K562 (cell line): ENCODE results near the gene PLA2G4D. TPM values are rescaled to one million over a fixed set of nuclear protein-coding genes. Genes with fewer than 3 reads are reported as not detected.

Source experiments
- ATAC-seq: fragments of 200-7000 bp; cut with Tn5 transposase; 3 replicates; pipeline ENCODE4 v1.9.1; 2020; ENCODE audit warnings: moderate library complexity
- BruUV-seq: library from RNA; stranded (reverse); fragments of 400-500 nt; replicated peaks from 2 replicates; lab custom pipeline; 2021; lab: Mats Ljungman, UMichigan
- CTCF ChIA-PET: fragments of 300-600 bp; formaldehyde crosslinking; extraction: SDS; loops from one replicate; lab custom pipeline; 2021; ENCODE audit warnings: low intra/inter-chr PET ratio; lab: Yijun Ruan, JAX
- POLR2A ChIA-PET: fragments of 300-600, 350-650 bp; sonication (Branson Sonifier 250); formaldehyde crosslinking; extraction: SDS; loops from one replicate; lab custom pipeline; 2021; ENCODE audit warnings: antibody characterized with exemption, inconsistent platforms; lab: Yijun Ruan, JAX
- DNase-seq, 4 experiments: peaks; one replicate each; pipeline versions ENCODE4 v3.0.0 to v3.0.0-alpha.2; 2011 to 2018; ENCODE audit warnings: low spot score in 3 of 4, mixed read lengths in 3 of 4; ENCODE audit errors: extremely low read depth in 1 of 4
- FAIRE-seq: peaks from 2 replicates; lab custom pipeline; 2011; peaks lifted over from hg19 to GRCh38; lab: Jason Lieb, UNC
- H2AFZ ChIP-seq: 2 replicates; pipeline ENCODE4 v1.6.0; 2011; ENCODE audit warnings: low read depth, low read length, control low read depth, inconsistent platforms
- H3K27ac ChIP-seq: fragments of 200-600 bp; 3 replicates; pipeline ENCODE4 v1.8.0; 2011; ENCODE audit warnings: low read depth, mild to moderate bottlenecking, control low read depth, inconsistent platforms, low read length, moderate library complexity, mixed read lengths; ENCODE audit errors: extremely low read depth
- H3K27me3 ChIP-seq, 2 experiments: fragments of 300-600 bp in 1 of 2; 2 replicates in 1 of 2; 3 replicates in 1 of 2; pipeline versions ENCODE4 v1.6.0 to v1.8.0; 2011; ENCODE audit warnings: inconsistent platforms in 2 of 2, low read length in 2 of 2, mild to moderate bottlenecking in 1 of 2, mixed read lengths in 1 of 2, moderate library complexity in 1 of 2; ENCODE audit not compliant: control insufficient read depth in 2 of 2, insufficient read depth in 2 of 2
- H3K36me3 ChIP-seq: fragments of 300-600 bp; 3 replicates; pipeline ENCODE4 v1.8.0; 2011; ENCODE audit warnings: mild to moderate bottlenecking, low read length, inconsistent platforms; ENCODE audit not compliant: control insufficient read depth, insufficient read depth
- H3K4me1 ChIP-seq, 2 experiments: fragments of 200-600 bp in 1 of 2; replicated peaks in 1 of 2; 2 replicates in 1 of 2; 3 replicates in 1 of 2; pipeline versions ENCODE4 v1.5.1 to v1.8.0; 2011; ENCODE audit warnings: inconsistent platforms in 2 of 2, low read length in 2 of 2, mild to moderate bottlenecking in 1 of 2, mixed read lengths in 1 of 2, moderate library complexity in 1 of 2; ENCODE audit not compliant: control insufficient read depth in 2 of 2, insufficient read depth in 2 of 2
- H3K4me2 ChIP-seq: 2 replicates; pipeline ENCODE4 v1.6.1; 2011; ENCODE audit warnings: low read length, control low read depth, inconsistent platforms, mixed read lengths; ENCODE audit not compliant: insufficient read depth
- H3K4me3 ChIP-seq: fragments of 200-600 bp; sonication (generic), shearing (Covaris generic); 2 replicates; pipeline ENCODE4 v1.5.1; 2016; ENCODE audit warnings: control low read depth, inconsistent platforms
- H3K79me2 ChIP-seq: fragments of 200-600 bp; 3 replicates; pipeline ENCODE4 v1.8.0; 2011; ENCODE audit warnings: low read length, inconsistent platforms; ENCODE audit not compliant: control insufficient read depth, insufficient read depth
- H3K9ac ChIP-seq, 2 experiments: 2 replicates each; pipeline versions ENCODE4 v1.6.0 to v1.6.1; 2011; ENCODE audit warnings: low read depth in 2 of 2, low read length in 2 of 2, control low read depth in 1 of 2, inconsistent platforms in 1 of 2, mild to moderate bottlenecking in 1 of 2, mixed read lengths in 1 of 2; ENCODE audit not compliant: insufficient read depth in 1 of 2
- H3K9me1 ChIP-seq: one replicate; pipeline ENCODE4 v1.6.0; 2011; ENCODE audit warnings: inconsistent platforms, mild to moderate bottlenecking, low read length, moderate library complexity; ENCODE audit not compliant: control insufficient read depth, insufficient read depth
- H3K9me3 ChIP-seq: replicated peaks from 2 replicates; pipeline ENCODE4 v1.5.1; 2011; ENCODE audit warnings: low read depth, low read length, inconsistent platforms; ENCODE audit not compliant: control insufficient read depth, insufficient read depth
- H4K20me1 ChIP-seq: replicated peaks from 2 replicates; pipeline ENCODE4 v1.6.1; 2011; ENCODE audit warnings: low read length, inconsistent platforms, mixed read lengths; ENCODE audit not compliant: control insufficient read depth, insufficient read depth
- CCNT2 ChIP-seq: IDR thresholded peaks from 2 replicates; pipeline ENCODE4 v1.6.1; 2011; ENCODE audit warnings: borderline replicate concordance, low read depth, mild to moderate bottlenecking, moderate library complexity, mixed read lengths, low read length; ENCODE audit not compliant: insufficient read length; ENCODE audit errors: extremely low read depth
- CGGBP1 ChIP-seq: fragments of 250-450 bp; sonication (Bioruptor Pico); IDR thresholded peaks from 2 replicates; pipeline ENCODE4 v1.9.0; 2021; ENCODE audit warnings: mild to moderate bottlenecking
- KLF6 ChIP-seq: fragments of 250-450 bp; sonication (Bioruptor Pico); IDR thresholded peaks from 2 replicates; pipeline ENCODE4 v1.4.0; 2020; ENCODE audit warnings: mild to moderate bottlenecking, moderate library complexity, borderline replicate concordance
- MAX ChIP-seq: sonication (generic); formaldehyde crosslinking; IDR thresholded peaks from 2 replicates; pipeline ENCODE4 v1.9.0; 2022; ENCODE audit warnings: mild to moderate bottlenecking, missing genetic modification reagents
- POLR2G ChIP-seq: fragments of 200-400 bp; formaldehyde crosslinking; IDR thresholded peaks from 2 replicates; pipeline ENCODE4 v1.6.1; 2017; ENCODE audit warnings: low read depth, mild to moderate bottlenecking, antibody characterized with exemption, low read length, moderate library complexity
- RBM22 ChIP-seq: fragments of 200-400 bp; formaldehyde crosslinking; IDR thresholded peaks from 2 replicates; pipeline ENCODE4 v1.6.1; 2018; ENCODE audit warnings: low read length, low read depth; ENCODE audit not compliant: poor library complexity, severe bottlenecking
- TEAD4 ChIP-seq, 2 experiments: sonication (generic) in 1 of 2; formaldehyde crosslinking in 1 of 2; IDR thresholded peaks; 2 replicates each; pipeline versions ENCODE4 v1.6.1 to v1.8.0; 2012 to 2022; ENCODE audit warnings: borderline replicate concordance in 1 of 2, inconsistent platforms in 1 of 2, low read length in 1 of 2, mild to moderate bottlenecking in 1 of 2, missing genetic modification reagents in 1 of 2
- ZNF174 ChIP-seq: fragments of 250-450 bp; sonication (Bioruptor Pico); IDR thresholded peaks from 2 replicates; pipeline ENCODE4 v1.4.0; 2020; ENCODE audit warnings: mild to moderate bottlenecking
- WGBS: fragments of 100-300 bp; shearing (Covaris generic); methylation state at CpG from one replicate; pipeline ENCODE4 v1.1.6; 2016; ENCODE audit warnings: low coverage, mixed read lengths; ENCODE audit not compliant: insufficient coverage; ENCODE audit errors: missing lambda C conversion rate; 5-methylcytosine and 5-hydroxymethylcytosine counted together
- in situ Hi-C: fragments of 300-500 bp; cut with MboI; formaldehyde crosslinking; loops from 4 replicates; pipeline ENCODE4 v1.15.0; 2018; ENCODE audit warnings: inconsistent platforms, mixed read lengths
- intact Hi-C: fragments of 100-400 bp; cut with micrococcal nuclease; formaldehyde crosslinking; loops from 2 replicates; pipeline ENCODE4 v1.14.2; 2022
- polyA plus RNA-seq, 8 experiments: library from polyadenylated mRNA; depleted of rRNA in 4 of 8; stranded (reverse) in 5 of 8; unstranded in 3 of 8; fragments of >200 nt; fragmentation: Nextera tagmentation in 2 of 8; fragmentation: Illumina TruSeq in 1 of 8; extraction: Ambion mirVana in 2 of 8; extraction: Trizol in 1 of 8; gene quantifications; 2 replicates each; pipeline versions ENCODE4 v1.2.1 to v1.2.3, GENCODE V29; 2011 to 2014; ENCODE audit warnings: inconsistent platforms in 1 of 8, missing spikeins in 1 of 8
- total RNA-seq, 7 experiments: library from RNA; depleted of rRNA in 6 of 7; stranded (reverse); fragments of >200 nt in 6 of 7; fragmentation: Illumina TruSeq in 2 of 7; extraction: Trizol in 2 of 7; gene quantifications; 2 replicates each; pipeline versions ENCODE4 v1.2.1 to v1.2.3, GENCODE V29; 2011 to 2021; ENCODE audit warnings: low replicate concordance in 1 of 7

Gene PLA2G4D
- total and polyA plus RNA-seq, 9 of the 15 experiments (the other 6 are each of a cell fraction or from before 2014, with no cell fraction given), result 0.04 TPM; not detected in 8

- peaks cover 0 to 11% of the 10 kb centered on the region in 2 experiments; a peak in 1 of 5 replicates for H3K4me1 ChIP-seq
- H3K4me3 ChIP-seq, result no peak overlapping the region
- DNase-seq, result no peak
- H3K36me3 ChIP-seq, result no peaks in the 10 kb centered on the region
- no peaks in the 10 kb centered on the region; the same call in none of the 2 replicates for H3K9me3 ChIP-seq
- POLR2A ChIA-PET, result no interaction called here
- no peaks in the 10 kb centered on the region for H3K79me2 ChIP-seq
- BruUV-seq, result no TSS peak
- WGBS, result 2% methylated on average over 8 of the region's 8 CpGs
- in situ Hi-C loops, result no loop called here
- no peaks in the 10 kb centered on the region for H4K20me1 ChIP-seq
- H3K4me2 ChIP-seq, result no peak overlapping the region
- H2AFZ ChIP-seq, result no peak overlapping the region
- FAIRE-seq, result no peak
- no peak overlapping the region for H3K9ac ChIP-seq
- H3K27me3 ChIP-seq, result peaks cover 29 to 45% of the 10 kb centered on the region in 2 experiments; a peak in 3 of 5 replicates
- intact Hi-C loops, result no loop called here
- H3K27ac ChIP-seq, result no peak overlapping the region
- TF ChIP-seq TEAD4 (IDR thresholded peaks at IDR 0.05; ENCODE audit: low read length) (no peak), TEAD4 (CRISPR knock-in tag; IDR thresholded peaks at IDR 0.05; ENCODE audit: borderline replicate concordance) (no peak), KLF6 (CRISPR knock-in tag) (no peak), MAX (CRISPR knock-in tag) (no peak), POLR2G (no peak), CGGBP1 (no peak), RBM22 (no peak), ZNF174 (CRISPR knock-in tag) (no peak), CCNT2 (no peak)
- no peak for ATAC-seq
- H3K9me1 ChIP-seq, result no peaks in the 10 kb centered on the region
- CTCF ChIA-PET, result no interaction called here
Observed at GRCh38 chr15:42034628-42035434, 59.5 kb downstream of the PLA2G4D start.
